Motor neuron (in vitro differentiated cells): Measurements from ENCODE around the gene UQCRH. TPM values are rescaled to one million over a fixed set of nuclear protein-coding genes. Genes with fewer than 3 reads are reported as not detected.

Source experiments
- ATAC-seq, 8 experiments: fragments of 200-7000 bp; cut with Tn5 transposase; replicated peaks in 6 of 8; 2 replicates each; pipeline ENCODE4 v1.8.0; 2021; ENCODE audit warnings: mild to moderate bottlenecking in 8 of 8, moderate library complexity in 8 of 8
- H3K27ac ChIP-seq, 2 donors: fragments of 250-450 bp; sonication (Bioruptor Pico); 2 replicates each; pipeline ENCODE4 v1.9.0; 2021; ENCODE audit warnings: antibody characterized with exemption in 2 of 2, mild to moderate bottlenecking in 2 of 2, moderate library complexity in 1 of 2
- H3K4me1 ChIP-seq, 2 donors: fragments of 250-450 bp; sonication (Bioruptor Pico); replicated peaks in 1 of 2; 2 replicates each; pipeline ENCODE4 v1.6.1; 2021; ENCODE audit warnings: antibody characterized with exemption in 2 of 2, mild to moderate bottlenecking in 2 of 2, moderate library complexity in 1 of 2
- H3K4me3 ChIP-seq, 5 donors: fragments of 250-450 bp; sonication (Bioruptor Pico); 2 replicates each; pipeline ENCODE4 v1.9.0; 2021; ENCODE audit warnings: antibody characterized with exemption in 5 of 5, mild to moderate bottlenecking in 5 of 5, moderate library complexity in 4 of 5
- WGBS, 10 experiments: fragments of 450-650 bp; shearing (Covaris generic); methylation state at CpG; one replicate each; pipeline ENCODE4 v1.0.0; 2022; 5-methylcytosine and 5-hydroxymethylcytosine counted together
- in situ Hi-C, 9 experiments: fragments of 400-800 bp; cut with MboI; loops; one replicate each; pipeline ENCODE4 v1.15.0; 2021; ENCODE audit warnings: low sequenced_read_pairs in 9 of 9, low pct_unique_long_range_greater_than_20kb in 2 of 9; ENCODE audit not compliant: unreplicated experiment in 9 of 9
- total RNA-seq, 8 experiments: library from RNA; unstranded; fragments of 300-600 nt; gene quantifications; 2 replicates each; pipeline versions ENCODE4 v1.2.3 to v1.2.4, GENCODE V29; 2022

UQCRH gene
- total RNA-seq, 8 experiments from 2014 or later, result 462 to 1,061 (median 717) TPM

DNA sequence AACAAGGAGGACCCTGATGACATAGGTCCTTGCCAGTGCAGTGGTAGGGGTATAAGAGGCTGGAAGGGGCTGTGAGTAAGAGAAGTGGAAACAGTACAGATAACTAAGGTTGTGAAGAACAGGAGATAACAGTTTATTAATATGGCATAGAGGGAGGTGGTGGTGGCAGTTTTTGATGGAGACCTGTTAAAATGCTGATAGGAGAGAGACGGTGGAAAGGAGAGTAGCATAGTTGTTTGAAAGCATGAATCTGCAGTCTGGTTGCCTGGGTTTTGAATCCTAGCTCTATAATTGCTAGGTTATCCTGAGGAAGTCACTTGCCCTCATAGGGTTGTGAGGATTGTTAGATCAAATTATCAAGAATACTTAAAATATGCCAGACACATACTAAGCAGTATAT lies 19.4 kb upstream of the UQCRH start:
- in situ Hi-C loops, result no loop called here
- no peak for ATAC-seq
- H3K27ac ChIP-seq, result no peak overlapping the region
- WGBS, 10 experiments, result 60 to 100% (median 100%) methylated on average over 1 of the region's 1 CpG; no CpG with 5 or more reads in 1 of the 10 experiments
- no peak overlapping the region for H3K4me3 ChIP-seq
- no peaks in the 10 kb centered on the region for H3K4me1 ChIP-seq

DNA sequence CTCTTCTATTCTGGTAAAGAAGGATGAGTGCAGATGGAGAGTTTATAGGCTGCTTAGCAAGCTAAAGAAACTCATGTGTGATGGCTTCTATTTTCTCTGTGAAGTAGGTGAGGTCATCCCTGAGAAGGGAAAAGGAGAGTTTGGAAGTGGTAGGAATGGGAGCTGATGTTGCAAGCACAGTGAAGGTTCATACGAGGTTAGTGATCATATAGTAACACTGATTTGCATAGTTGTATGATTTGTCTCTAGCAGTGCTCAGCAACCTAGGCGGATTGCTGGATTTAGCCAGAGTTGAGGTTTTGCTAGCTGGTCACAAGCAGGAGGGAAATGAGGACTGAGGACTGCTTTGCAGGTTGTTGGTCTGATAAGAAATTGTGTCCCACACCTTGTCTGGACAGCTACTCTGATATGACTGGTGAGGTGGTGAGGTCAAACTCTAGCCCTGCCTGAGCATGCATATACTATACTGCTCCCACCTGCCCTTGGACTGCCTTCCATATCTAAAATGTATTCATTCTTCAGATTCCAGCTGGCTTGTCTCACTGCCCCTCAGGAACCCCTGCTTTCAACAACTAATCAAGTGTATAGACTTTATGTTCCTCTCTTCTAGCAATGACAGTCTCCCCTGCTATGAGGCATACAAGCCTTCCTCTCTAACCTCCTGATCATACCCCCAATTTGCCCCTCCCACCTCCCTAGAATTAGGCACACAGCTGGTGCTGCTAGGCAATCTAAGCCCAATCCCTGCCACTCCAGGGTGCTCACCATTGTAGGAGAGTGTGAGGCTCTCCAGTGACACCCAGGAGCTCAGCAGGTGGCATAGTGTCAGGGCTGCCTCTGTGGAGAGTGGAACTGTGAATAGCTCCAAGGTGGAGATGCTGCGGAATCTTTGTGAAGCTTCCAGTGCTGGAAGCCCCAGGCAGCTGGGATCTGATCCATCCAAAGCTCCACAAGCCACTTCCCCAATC lies 18.6 kb upstream of the UQCRH start:
- Histone ChIP-seq H3K4me1 (no peaks in the 10 kb centered on the region), H3K27ac (no peak overlapping the region), H3K4me3 (no peak overlapping the region)
- 44 to 100% (median 87%) methylated on average over 1 to 3 of the region's 3 CpGs; no CpG with 5 or more reads in 2 of the 10 experiments for WGBS, 10 experiments
- in situ Hi-C loops, result no loop called here
- peak in 1 of 8 experiments; percentile 13 for ATAC-seq

DNA sequence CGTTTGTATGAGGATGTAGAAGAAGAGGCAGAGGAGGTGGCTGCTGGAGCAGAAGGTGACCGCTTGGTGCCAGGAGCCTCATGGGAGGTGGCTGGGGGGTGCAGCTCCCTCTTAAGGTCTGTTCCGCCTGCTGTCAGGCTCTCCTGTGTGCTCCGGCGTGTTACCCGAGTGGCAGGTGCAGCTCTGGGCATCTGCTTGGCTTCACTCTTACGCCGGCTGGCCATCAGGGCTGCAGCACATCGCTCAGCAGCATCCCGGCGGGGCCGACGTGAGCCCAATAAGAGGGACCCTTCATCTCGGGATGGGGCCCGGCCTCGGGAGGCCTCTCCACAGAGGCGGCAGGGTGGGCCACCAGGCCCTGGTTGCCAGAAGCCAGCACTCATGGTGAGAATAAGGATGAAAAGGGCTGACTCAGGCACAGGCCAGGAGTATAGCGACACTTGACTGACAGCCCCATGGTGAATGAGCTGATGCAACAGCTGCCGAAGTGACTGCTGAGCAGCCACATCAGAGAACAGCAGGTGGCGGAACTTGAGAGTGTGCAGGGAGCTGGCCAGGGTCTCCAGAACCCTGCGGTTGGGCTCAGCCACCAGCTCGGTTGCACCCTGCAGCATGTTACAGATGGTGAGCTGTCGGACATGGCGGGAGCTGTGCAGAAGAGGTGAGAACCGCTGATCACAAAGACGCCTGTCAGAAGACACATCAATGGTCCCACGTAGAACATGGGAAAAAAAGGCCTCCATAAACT lies 17.6 kb upstream of the UQCRH start:
- H3K27ac ChIP-seq, result peak overlapping the region in 1 of 2 donors; percentile 45
- no peaks in the 10 kb centered on the region for H3K4me1 ChIP-seq
- in situ Hi-C loops, result no loop called here
- WGBS, 10 experiments, result 85 to 100% (median 89%) methylated on average over 1 to 17 of the region's 27 CpGs; no CpG with 5 or more reads in 2 of the 10 experiments
- ATAC-seq, result peak in 5 of 8 experiments; percentile 82 to 95 (median 89)
- H3K4me3 ChIP-seq, result no peak overlapping the region

DNA sequence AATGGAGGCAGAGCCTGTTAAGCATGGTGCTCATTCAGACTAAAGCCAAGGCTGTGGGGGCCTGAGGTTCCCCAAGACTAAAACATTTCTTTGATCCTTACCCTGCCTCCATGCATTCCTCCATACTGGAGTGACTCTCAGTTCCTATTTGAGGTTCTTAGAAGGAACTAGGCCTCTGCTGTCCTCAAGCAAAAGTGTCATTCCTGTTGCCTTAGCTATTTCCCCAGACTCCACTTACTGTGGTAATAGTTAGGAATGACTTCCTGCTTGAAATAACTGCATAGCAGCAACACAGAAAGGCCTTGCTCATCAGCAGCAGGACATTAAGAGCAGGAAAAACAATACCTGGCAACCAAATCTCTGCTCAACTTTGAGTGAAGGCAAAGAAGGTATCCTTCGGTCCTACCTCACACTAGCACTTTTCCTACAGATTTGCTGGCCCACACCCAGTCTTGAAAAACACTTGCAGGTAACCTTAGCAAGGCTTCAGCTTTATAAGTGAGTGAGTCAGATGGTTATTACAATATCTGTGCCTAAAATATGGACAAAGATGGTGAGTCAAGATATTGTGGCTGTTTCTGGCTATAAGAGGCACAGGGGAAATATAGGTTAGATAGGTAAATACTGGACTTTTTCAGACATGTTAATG lies 14.9 kb upstream of the UQCRH start:
- no peaks in the 10 kb centered on the region for H3K4me1 ChIP-seq
- H3K27ac ChIP-seq, result no peak overlapping the region
- 71 to 100% (median 86%) methylated on average over 1 of the region's 1 CpG; no CpG with 5 or more reads in 3 of the 10 experiments for WGBS, 10 experiments
- ATAC-seq, result peak in 3 of 8 experiments; percentile 35 to 57 (median 57)
- no peak overlapping the region for H3K4me3 ChIP-seq
- in situ Hi-C loops, result no loop called here

DNA sequence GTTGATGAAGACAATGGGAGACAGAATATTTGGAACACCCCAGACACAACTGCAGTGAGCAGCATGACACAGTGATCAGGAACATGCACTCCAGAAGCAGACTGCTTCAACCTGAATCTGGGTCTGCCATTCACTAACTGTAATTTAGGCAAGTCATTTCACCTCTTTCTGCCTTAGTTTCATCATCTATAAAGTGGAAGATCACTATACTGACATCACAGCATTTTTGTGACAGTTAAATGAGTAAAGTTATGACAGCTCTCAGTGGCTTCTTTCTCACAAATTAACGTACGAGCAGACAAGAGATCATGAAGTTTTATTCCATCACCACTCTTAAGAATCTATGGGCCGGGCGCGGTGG lies 14.4 kb upstream of the UQCRH start:
- no peak for ATAC-seq
- no peak overlapping the region for H3K27ac ChIP-seq
- 94 to 100% (median 100%) methylated on average over 2 to 5 of the region's 5 CpGs; no CpG with 5 or more reads in 5 of the 10 experiments for WGBS, 10 experiments
- H3K4me3 ChIP-seq, result no peak overlapping the region
- no peaks in the 10 kb centered on the region for H3K4me1 ChIP-seq
- in situ Hi-C loops, result no loop called here

DNA sequence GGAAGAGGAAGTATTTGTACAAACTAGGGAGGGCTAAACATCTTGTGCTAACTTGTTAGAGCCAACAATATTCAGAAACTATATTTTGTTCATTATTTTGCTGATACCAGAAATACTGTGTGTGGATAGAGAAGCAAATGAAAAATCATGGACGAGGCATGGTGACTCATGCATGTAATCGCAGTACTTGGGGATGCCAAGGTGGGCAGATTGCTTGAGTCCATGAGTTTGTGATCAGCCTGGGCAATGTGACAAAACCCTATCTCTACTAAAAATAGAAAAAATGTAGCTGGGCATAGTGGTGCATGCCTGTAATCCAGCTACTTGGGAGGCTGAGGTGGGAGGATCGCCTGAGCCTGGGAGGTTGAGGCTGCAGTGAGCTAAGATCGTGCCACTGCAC lies 13.5 kb upstream of the UQCRH start:
- in situ Hi-C loops, result no loop called here
- 71 to 100% (median 88%) methylated on average over 1 to 4 of the region's 4 CpGs; no CpG with 5 or more reads in 1 of the 10 experiments for WGBS, 10 experiments
- Histone ChIP-seq H3K27ac (no peak overlapping the region), H3K4me3 (no peak overlapping the region), H3K4me1 (no peaks in the 10 kb centered on the region)
- no peak for ATAC-seq

DNA sequence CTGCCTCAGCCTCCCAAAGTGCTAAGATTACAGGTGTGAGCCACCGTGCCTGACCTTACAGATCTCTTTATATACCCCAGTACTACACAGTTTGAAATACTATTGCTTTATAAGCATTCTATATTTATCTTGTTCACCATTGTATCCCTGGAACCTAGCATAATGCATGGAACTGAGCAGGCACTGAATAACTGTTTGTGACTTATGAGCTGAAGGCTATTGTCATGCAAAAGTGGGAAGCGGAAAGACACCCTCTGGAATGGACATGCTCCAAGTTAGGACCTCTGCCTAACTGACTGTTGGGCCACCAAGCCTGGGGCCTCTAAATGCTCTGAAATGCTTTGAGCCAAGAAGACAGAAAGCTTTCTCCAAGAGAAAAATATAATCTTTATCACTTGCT lies 8.2 kb upstream of the UQCRH start:
- 60 to 100% (median 76%) methylated on average over 1 to 2 of the region's 2 CpGs; no CpG with 5 or more reads in 4 of the 10 experiments for WGBS, 10 experiments
- H3K4me1 ChIP-seq, result peaks cover 5 to 10% of the 10 kb centered on the region in 2 donors
- H3K4me3 ChIP-seq, result no peak overlapping the region
- in situ Hi-C loops, result no loop called here
- H3K27ac ChIP-seq, result no peak overlapping the region
- peak in 3 of 8 experiments; percentile 62 to 64 (median 64) for ATAC-seq

DNA sequence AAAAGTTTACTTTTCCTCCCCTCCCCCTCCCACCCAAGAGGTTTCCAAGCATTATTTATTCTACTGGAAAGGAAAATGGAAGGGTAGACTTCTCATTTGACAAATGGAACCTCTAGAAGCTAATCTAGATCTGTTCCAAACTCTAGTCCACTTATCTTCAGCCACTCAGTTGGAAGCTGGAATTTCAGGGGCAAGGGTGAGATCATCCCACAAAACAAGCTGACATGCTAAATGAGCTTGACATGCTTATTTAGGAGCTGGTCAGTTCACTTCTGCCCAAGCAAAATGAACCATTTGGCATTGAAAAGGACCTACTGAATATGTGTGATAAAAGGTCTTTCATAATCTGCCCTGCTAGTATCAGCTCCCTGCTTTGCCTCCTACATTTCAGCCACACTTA lies 5.1 kb upstream of the UQCRH start:
- Histone ChIP-seq H3K4me1 (peaks cover 13 to 17% of the 10 kb centered on the region in 2 donors), H3K4me3 (no peak overlapping the region), H3K27ac (no peak overlapping the region)
- no peak for ATAC-seq
- in situ Hi-C loops, result no loop called here

DNA sequence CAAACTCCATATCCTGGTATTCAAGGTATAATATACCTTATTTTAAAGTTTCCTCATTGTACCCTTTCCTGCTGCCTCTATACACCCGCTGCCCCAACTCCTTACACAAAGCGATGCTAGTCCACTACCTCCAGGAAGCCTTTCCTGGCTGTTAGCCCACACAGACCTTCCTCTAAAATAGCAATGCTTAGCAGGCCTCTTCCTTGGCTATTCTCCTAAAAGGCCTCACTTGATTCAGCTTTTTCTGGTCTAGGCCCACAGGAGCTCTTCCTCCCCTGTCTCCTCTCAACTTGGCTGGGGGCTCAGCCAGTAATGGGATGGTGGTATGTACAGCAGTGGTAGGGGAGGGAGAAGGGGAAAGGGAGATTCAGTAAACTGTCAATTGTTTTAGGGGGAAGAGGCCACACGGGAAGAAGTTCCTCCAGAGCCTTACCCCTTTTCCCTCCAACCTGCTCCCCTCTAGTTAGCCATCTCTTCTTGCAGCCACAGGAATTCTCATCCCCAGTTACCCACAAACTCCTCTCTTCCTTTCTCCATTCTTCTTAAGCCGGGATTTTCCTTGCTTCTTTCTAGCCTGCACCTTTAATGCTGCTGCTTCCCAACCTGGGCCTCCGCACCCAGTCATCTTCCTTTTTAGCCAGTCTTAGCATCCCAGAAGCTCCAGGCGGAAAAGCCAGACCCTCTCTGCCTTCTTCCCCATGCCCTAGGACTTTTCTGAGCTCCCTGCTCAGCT lies 2.7 kb upstream of the UQCRH start:
- ATAC-seq, result no peak
- Histone ChIP-seq H3K4me3 (peak overlapping the region; percentile 65 to 96 (median 94)), H3K4me1 (peaks cover 23 to 25% of the 10 kb centered on the region in 2 donors), H3K27ac (peak overlapping the region; percentile 99)
- WGBS, 10 experiments, result 30 to 62% (median 48%) methylated on average over 2 to 6 of the region's 6 CpGs; no CpG with 5 or more reads in 3 of the 10 experiments
- in situ Hi-C loops, result no loop called here

DNA sequence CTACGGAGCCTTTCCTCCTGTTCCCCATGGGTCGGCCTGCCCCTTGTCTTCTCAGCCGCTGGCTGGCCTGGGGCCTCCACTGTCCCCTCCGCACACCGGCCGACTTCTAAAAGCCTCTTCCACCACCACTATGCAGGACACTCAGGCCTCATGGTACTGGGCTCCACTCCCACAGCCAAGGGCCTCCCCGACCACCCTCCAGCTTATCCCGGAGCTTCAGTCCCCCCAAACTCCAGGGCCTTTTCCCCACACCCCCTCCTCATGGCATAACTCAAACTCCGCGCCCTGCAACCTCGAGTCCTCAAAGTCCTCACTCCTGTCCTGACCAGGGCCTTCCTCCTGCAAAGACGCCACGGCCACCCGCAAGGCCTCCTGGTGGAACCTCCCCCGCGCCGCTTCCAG lies 2.1 kb upstream of the UQCRH start:
- 0 to 16% (median 8%) methylated on average over 1 to 8 of the region's 17 CpGs; no CpG with 5 or more reads in 4 of the 10 experiments for WGBS, 10 experiments
- Histone ChIP-seq H3K27ac (peak overlapping the region; percentile 99), H3K4me3 (peak overlapping the region; percentile 65 to 96 (median 94)), H3K4me1 (peaks cover 23 to 25% of the 10 kb centered on the region in 2 donors)
- peak in 1 of 8 experiments; percentile 0 for ATAC-seq
- in situ Hi-C loops, result no loop called here

DNA sequence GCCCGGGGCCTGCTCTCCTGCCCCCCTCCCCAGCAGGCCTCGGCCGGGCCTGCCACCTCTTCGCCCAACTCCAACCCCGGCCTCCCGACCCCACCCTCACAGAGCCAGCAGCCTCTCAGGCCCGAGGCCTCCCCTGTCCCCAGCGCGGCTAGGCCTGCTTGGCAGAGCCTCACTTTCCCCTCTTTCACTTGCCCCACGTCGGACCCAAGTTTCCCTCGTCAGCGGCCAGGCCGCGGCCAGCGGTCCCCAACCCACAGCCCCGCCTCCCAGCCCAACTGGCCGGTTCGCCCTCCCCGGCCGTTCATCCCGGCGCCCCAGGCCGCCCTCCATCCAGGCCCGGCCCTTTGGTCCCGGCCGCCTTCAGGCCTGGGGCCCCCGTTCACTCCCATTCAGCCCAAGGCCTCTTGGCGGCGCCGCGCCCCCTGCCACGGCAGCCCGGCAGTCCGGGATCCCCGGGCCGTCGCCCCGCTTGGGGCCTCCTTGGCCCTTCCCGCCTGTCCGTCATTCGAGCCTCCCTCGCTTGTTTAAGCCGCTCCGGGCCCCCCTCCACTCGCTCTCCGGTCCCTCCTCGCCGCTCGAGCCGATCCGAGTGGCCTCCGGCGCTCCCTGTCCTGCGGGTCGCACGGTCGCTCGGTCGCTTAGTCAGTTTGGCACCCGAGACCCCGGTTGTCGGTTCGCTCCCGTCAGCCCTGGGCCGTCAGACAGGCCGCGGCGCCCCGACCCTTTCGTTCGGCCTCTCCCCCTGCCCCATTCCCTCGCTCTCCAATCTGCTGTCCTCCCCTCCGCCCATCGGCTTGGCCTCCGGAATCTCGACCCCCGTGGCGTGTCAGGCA lies 1.5 kb upstream of the UQCRH start:
- H3K4me1 ChIP-seq, result peaks cover 23 to 25% of the 10 kb centered on the region in 2 donors
- H3K27ac ChIP-seq, result peak overlapping the region; percentile 99
- ATAC-seq, result peak; percentile 11 to 38 (median 24)
- in situ Hi-C loops, result no loop called here
- WGBS, 10 experiments, result 2% methylated on average over 22 of the region's 79 CpGs; no CpG with 5 or more reads in 9 of the 10 experiments
- H3K4me3 ChIP-seq, result peak overlapping the region; percentile 65 to 96 (median 94)
